ENCODE data around the gene DLGAP4.
A peak's percentile ranks its signal among the peaks of the same experiment; 100 is the strongest.

The DLGAP4 gene

GRCh38 chr20:36478137-36478905 is 172.2 kb downstream of the DLGAP4 start:
- DNase-seq: no peak

- DNase-seq: no peak
Observed at GRCh38 chr20:36479938-36480337, 173.8 kb downstream of the DLGAP4 start.

- DNase-seq: no peak
Observed at GRCh38 chr20:36480456-36481048, 174.4 kb downstream of the DLGAP4 start.

GRCh38 chr20:36481380-36482043 is 175.4 kb downstream of the DLGAP4 start:
- peak; percentile 41 to 55 for DNase-seq

DNA sequence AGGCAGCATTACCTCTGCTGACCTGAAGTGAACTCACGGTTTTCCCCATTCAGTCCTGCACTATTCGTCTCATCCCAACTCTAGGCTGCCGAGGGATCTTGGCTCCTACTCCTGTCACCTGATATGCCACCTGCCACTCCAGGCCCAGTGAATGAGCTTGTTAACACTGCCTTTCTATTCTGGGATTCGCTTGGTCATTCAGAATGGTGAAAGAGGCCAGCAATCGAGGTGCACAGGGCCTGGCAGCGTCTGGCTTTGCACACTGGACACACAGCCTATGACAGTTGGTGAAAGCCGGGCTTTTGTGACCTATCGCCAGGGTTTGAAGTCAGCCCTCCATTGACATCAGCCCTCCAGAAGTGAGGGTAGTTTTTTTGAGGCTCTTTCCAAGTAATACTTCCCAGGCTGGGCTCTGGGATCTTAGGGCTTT is 175.9 kb downstream of the DLGAP4 start:
- DNase-seq: no peak

- no peak for DNase-seq
Observed at GRCh38 chr20:36483209-36483918, 177.2 kb downstream of the DLGAP4 start.

DNA sequence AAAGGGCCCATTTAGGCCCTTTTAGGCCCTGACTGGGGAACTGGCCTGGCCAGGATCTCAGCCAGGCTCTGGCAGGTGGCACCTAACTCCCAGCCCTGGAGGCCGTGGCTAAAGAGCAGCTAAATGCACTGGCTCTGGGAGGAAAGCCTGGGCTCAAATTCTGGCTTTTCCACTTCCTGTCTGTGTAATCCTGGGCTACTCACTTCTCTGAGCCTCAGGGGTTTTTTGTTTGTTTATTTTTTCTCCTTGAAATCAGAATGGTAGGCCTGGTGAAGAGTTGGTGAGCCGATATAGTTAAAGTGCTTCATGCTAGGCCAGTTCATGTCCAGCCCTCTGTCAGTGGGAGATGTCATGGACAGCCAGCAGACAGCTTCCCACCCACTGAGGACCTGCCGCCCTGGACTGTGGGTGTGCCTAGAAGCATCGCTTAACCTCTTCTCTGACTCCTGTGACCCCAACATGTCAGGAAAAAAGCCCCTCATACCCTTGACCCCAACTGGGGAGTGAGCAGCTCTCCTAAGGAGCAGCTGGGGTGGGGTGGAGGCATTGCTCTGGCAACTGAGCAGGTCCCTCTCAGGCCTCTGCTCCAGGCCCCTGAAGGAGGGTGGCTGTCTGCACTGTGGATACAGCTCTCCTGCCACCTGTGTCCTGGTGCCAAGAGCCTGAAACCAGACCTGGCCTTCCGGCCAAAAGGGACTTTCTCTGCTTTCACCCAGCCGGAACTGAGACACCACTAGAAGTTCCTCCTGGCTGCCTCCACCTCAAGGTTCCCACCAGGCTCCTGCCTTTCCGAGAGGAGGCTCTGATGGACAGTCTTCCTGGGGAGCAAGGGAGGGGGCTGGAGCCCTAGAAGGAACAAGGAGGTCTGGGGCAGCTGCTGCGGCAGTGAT is 178.0 kb downstream of the DLGAP4 start:
- no peak for DNase-seq

DNA sequence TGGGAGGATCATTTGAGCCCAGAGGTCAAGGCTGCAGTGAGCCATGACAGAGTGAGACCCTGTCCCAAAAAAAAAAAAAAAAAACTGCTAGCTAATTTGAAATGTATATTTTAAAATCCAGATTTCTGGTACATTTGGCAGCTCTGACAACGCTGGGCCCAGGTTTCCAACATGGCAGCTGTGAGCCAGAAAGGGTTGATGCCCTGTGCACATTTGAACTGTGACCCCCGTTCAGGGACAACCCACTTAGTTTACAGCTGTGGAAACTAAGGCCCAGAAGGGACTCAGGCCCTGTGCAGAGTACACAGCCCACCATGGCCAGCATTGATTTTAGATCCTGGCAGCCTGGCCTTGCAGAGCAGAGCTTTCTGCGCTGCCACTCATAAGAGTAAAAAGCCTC is 179.1 kb downstream of the DLGAP4 start:
- no peak for DNase-seq

DNA sequence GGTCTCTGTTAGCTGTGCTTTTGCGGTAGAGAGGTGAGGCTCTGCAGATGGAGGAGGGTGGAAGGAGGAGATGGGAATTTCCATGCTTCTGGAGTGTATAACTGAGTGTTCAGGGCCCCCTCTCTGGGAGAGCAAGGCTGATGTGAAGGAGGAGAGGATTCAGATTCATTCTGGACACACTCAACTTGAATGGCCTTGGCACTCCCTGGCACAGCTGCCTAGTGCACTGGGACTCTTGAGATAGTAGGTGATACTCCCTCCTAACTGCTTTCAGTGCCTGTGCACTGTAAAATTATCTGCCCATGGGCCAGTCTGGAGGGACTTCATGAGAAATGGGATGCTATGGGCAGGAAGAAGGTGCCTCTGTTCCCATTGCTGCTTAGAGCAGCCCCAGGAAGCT is 180.9 kb downstream of the DLGAP4 start:
- DNase-seq: no peak

- no peak for DNase-seq
Observed at GRCh38 chr20:36490191-36490590, 184.1 kb downstream of the DLGAP4 start.

GRCh38 chr20:36491901-36492617 is 185.9 kb downstream of the DLGAP4 start:
- DNase-seq: peak; percentile 23 to 45

DNA sequence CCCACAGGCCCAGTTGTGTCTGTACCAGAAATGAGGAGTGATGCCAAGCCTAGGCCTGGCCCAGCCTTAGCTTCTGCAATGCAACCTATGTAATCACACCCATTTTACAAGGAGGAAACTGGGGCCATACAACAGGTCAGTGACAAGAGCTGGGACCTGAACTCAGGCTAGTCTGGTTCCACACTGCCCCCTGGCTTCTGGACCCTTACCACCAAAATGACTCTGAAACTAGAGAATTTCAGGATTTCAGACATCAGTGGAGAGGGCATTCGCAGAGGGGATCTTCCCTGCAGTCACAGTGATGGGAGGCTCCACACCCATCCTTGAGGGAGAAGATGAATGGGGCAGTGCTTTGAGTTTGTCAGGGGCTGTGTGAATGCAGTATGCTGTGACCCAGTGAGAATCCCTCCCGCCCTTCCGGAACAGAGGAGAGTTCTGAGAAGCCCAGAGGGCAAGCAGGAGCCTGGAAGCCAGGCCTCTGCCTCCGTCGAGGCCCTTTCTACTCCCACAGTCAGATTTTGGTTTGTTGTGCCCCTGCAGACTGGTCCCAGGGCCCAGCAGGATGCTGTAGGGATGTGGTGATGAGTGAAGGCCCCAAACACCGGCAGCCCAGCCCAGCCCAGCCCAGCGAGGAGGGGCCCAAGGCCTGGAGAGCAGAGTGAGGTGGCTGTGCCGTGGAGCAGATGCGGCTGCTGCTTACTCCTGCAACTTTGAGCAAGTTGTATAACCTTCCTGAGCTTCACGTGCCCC is 187.1 kb downstream of the DLGAP4 start:
- DNase-seq: peak in 1 of 2 donors; percentile 10

DNA sequence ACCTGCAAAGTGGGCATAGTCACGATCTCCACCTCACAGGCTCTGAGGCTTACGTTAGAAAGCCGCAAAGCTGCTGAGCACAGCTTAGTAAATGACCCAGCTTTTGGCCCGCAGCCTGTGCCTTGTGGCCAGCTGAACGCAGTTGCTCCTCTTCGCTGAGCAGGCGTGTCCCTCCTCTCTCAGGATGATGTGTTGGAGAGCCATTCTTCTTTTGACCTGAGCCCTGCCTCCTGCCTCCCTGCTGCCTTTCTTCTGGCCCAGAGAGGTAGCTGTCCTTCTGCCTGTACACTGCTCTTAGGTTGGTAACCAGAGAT is 187.6 kb downstream of the DLGAP4 start:
- DNase-seq: no peak

DNA sequence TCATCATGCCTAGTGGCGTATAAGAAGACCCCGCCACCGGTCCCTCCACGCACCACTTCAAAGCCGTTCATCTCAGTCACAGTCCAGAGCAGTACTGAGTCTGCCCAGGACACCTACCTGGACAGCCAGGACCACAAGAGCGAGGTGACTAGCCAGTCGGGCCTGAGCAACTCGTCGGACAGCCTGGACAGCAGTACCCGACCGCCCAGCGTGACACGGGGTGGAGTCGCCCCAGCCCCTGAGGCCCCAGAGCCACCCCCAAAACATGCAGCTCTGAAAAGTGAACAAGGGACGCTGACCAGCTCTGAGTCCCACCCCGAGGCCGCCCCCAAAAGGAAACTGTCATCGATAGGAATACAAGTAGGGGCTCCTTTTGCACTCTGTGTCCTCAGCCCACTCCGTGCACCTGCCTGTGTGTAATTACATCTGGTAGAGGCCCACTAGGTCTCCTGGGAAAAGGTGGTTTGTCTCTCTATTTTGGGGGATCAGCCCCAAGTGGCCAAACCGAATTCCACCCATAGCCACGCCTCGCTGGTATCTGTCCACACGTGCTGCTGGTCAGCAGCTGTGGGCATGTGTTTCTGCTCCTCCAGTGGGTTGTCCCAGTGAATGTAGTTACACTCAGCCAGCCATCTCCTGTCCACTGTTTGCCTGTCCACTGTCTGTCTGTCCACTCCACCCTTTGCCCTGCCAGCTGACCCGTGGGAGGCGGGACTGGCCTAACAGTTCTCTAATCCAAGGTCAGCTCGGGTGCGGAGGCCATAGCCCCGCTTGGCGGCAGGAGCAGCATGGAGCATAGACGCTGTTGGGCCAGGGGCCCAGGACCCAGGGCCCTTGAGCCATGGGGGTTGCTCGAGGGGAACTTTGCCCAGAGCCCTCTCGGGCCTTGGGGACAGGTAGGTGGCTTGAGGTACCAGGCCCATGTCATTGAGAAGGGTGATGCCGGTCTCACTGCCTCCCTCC is 190.8 kb downstream of the DLGAP4 start:
- no peak for DNase-seq

- DNase-seq: no peak
Observed at GRCh38 chr20:36497856-36498255, 191.7 kb downstream of the DLGAP4 start.

DNA sequence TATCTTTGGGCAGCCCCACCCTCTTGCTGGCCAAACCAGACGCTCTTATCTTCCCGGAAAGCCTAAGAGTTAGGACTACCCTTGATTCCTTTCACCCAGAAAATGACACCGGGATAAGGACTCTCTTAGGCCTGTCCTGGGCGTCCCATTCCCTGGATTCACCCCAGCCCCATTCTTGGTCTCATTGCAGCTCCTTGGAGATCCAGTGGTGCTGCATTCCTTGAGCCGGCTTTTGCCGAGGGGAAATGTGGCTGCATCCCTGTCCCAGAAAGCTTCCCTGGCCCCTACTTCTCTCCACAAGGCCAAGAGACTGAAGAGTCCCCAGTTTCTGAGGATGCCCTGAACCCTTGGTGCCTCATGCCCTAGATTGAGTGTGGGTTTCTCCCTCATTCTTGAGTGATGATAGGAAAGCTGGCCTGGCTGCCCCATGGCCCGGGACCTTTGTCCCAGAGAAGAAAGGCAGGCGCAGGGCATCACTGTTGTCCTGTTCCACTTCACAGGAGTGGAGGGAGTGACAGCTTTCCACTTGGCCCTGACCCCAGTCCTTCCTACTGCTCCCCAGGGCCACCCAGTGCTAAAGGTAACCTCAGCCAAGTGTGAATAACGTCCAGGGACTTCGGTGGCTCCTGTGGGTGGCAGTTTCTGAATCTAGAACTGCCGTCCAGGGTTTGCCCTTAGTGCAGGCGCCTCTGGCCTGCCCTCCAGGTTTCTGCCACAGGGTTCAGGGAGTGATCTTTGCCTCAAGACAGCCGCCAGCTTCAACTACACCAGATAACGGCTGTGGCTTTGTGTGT is 192.4 kb downstream of the DLGAP4 start:
- DNase-seq: no peak

- DNase-seq: no peak
Observed at GRCh38 chr20:36499211-36499610, 193.1 kb downstream of the DLGAP4 start.

DNA sequence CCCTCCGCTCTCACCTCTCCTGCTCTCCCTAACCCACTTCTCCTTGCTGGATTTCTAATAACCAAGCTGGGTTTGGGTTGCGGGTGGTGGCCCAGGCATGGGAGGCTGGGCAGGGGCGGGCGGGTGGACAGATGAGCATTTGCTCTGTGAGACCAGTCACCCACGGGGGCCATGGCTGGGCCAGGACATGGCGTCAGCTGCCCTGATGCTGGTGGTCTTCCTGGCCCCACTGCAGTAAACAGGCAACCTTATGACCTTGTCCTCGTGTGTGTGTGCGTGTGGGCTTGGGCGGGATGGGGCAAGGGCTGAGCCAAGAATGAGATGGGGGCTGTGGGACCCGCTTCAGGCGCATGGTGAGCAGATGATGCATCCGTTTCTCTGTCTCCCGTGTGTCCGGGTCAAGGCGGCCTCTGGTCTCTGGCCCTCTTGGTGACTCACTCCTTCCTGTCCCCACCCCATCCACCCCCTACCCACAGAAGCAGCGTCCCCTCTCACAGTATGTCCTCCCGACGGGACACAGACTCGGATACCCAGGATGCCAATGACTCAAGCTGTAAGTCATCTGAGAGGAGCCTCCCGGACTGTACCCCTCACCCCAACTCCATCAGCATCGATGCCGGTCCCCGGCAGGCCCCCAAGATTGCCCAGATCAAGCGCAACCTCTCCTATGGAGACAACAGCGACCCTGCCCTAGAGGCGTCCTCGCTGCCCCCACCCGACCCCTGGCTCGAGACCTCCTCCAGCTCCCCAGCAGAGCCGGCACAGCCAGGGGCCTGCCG is 193.8 kb downstream of the DLGAP4 start:
- DNase-seq: no peak

Measured in inflammatory macrophage (primary cell).